Activated CD8-positive, alpha-beta T cell treated with anti-CD3 and anti-CD28 coated beads for 36 hours (primary cell): ENCODE measurements around the gene INPP5D. TPM values are rescaled to one million over a fixed set of nuclear protein-coding genes. Genes with fewer than 3 reads are reported as not detected.
"Not testable (repeated sequence)": the region's sequence is repeated elsewhere in the genome, so short reads cannot be mapped to it uniquely, and the experiment has no call there.

Experiments used
- ATAC-seq: fragments of 200-7000 bp; cut with Tn5 transposase; one replicate; pipeline ENCODE4 v1.10.0; 2021; ENCODE audit warnings: mild to moderate bottlenecking, moderate library complexity
- CTCF ChIA-PET: fragments of 350-600 bp; sonication (Branson Sonifier 250); formaldehyde crosslinking; loops from one replicate; lab custom pipeline; 2021; ENCODE audit warnings: antibody characterized with exemption; lab: Charles Lee
- POLR2A ChIA-PET: fragments of 350-600 bp; sonication (Branson Sonifier 250); formaldehyde crosslinking; loops from one replicate; lab custom pipeline; 2021; ENCODE audit warnings: antibody characterized with exemption; lab: Charles Lee
- DNase-seq: peaks from one replicate; pipeline ENCODE4 v3.0.0-alpha.2; 2020
- H3K27ac Mint-ChIP-seq: one replicate; pipeline ENCODE4 v1.8.0; 2021; ENCODE audit warnings: mild to moderate bottlenecking, mixed read lengths
- H3K27me3 Mint-ChIP-seq: one replicate; pipeline ENCODE4 v1.8.0; 2021; ENCODE audit warnings: mixed read lengths
- H3K36me3 Mint-ChIP-seq: one replicate; pipeline ENCODE4 v1.8.0; 2021; ENCODE audit warnings: low read depth, mixed read lengths
- H3K4me1 Mint-ChIP-seq: one replicate; pipeline ENCODE4 v1.8.0; 2021; ENCODE audit warnings: low read depth, mixed read lengths
- H3K4me3 Mint-ChIP-seq: one replicate; pipeline ENCODE4 v1.8.0; 2021; ENCODE audit warnings: mild to moderate bottlenecking, moderate library complexity, mixed read lengths
- H3K9me3 Mint-ChIP-seq: one replicate; pipeline ENCODE4 v1.8.0; 2021; ENCODE audit warnings: mixed read lengths
- CTCF ChIP-seq: fragments of 200-600 bp; IDR thresholded peaks from one replicate; pipeline ENCODE4 v1.8.0; 2022; ENCODE audit warnings: antibody characterized with exemption, mild to moderate bottlenecking
- intact Hi-C: fragments of 100-400 bp; cut with micrococcal nuclease; formaldehyde crosslinking; loops from one replicate; pipeline ENCODE4 v1.10.0; 2022
- total RNA-seq, 2 experiments: library from RNA; stranded (reverse); gene quantifications; one replicate each; pipeline ENCODE4 v1.2.3, GENCODE V29; 2021

Gene INPP5D
- total RNA-seq, 2 experiments from 2014 or later: 38.6 to 40.2 TPM

DNA sequence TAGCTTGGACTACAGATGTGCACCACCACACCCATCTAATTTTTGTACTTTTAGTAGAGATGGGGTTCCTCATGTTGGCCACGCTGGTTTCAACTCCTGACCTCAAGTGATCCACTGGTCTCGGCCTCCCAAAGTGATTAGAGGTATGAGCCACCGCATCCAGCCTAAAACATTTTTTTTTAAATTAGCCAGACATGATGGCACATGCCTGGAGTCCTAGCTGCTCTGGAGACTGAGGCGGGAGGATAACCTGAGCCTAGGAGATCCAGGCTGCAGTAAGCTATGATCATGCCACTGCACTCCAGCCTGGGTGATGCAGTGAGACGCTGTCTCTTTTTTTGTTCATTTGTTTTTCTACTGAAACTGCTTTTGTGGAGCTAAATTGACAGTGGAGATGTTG, 126.7 kb downstream of the INPP5D start:
- intact Hi-C loops: no loop called here

GRCh38 chr2:233189025-233189424, 128.9 kb downstream of the INPP5D start:
- Mint-ChIP-seq H3K27me3 (no peaks in the 10 kb centered on the region), H3K4me1 (no peaks in the 10 kb centered on the region), H3K9me3 (no peaks in the 10 kb centered on the region), H3K36me3 (peaks cover 32% of the 10 kb centered on the region), H3K27ac (peak overlapping the region; percentile 3), H3K4me3 (no peak overlapping the region)
- no peak for TF ChIP-seq CTCF
- CTCF ChIA-PET: no interaction called here
- POLR2A ChIA-PET: no interaction called here
- ATAC-seq: no peak
- intact Hi-C loops: no loop called here
- DNase-seq: no peak

More for the DNA sequence above, 126.7 kb downstream of the INPP5D start:
- Mint-ChIP-seq H3K27me3 (no peaks in the 10 kb centered on the region), H3K4me3 (no peak overlapping the region), H3K9me3 (no peaks in the 10 kb centered on the region), H3K36me3 (peaks cover 32% of the 10 kb centered on the region), H3K4me1 (no peaks in the 10 kb centered on the region), H3K27ac (peak overlapping the region; percentile 68)
- DNase-seq: no peak
- no peak for TF ChIP-seq CTCF
- ChIA-PET CTCF (no interaction called here), POLR2A (no interaction called here)
- no peak for ATAC-seq

- intact Hi-C loops, DNase-seq, H3K27ac Mint-ChIP-seq, ATAC-seq, H3K4me3 Mint-ChIP-seq, H3K4me1 Mint-ChIP-seq, H3K27me3 Mint-ChIP-seq, H3K9me3 Mint-ChIP-seq, POLR2A ChIA-PET: not testable (repeated sequence)
- CTCF ChIA-PET: interaction anchor here (1.4 kb wide), 1 partner anchor 16 kb away, joined by 3 read pairs; no protein-coding TSS in a partner anchor
- H3K36me3 Mint-ChIP-seq: peaks cover 32% of the 10 kb centered on the region
These were observed 130.9 kb downstream of the INPP5D start for GRCh38 chr2:233191016-233191415.

- intact Hi-C loops: no loop called here
- Mint-ChIP-seq H3K27ac (no peak overlapping the region), H3K9me3 (no peaks in the 10 kb centered on the region), H3K27me3 (no peaks in the 10 kb centered on the region), H3K4me1 (no peaks in the 10 kb centered on the region), H3K36me3 (peaks cover 45% of the 10 kb centered on the region), H3K4me3 (no peak overlapping the region)
- no peak for DNase-seq
- no peak for TF ChIP-seq CTCF
- CTCF ChIA-PET: interaction anchor here (1.1 kb wide), 1 partner anchor 140 kb away, joined by 3 read pairs; no protein-coding TSS in a partner anchor
- ATAC-seq: no peak
- POLR2A ChIA-PET: no interaction called here
These were observed 133.6 kb downstream of the INPP5D start for GRCh38 chr2:233193738-233194137.

GRCh38 chr2:233195027-233195426, 134.9 kb downstream of the INPP5D start:
- Mint-ChIP-seq H3K4me3 (no peak overlapping the region), H3K9me3 (no peaks in the 10 kb centered on the region), H3K27ac (no peak overlapping the region), H3K27me3 (no peaks in the 10 kb centered on the region), H3K36me3 (peaks cover 38% of the 10 kb centered on the region), H3K4me1 (no peaks in the 10 kb centered on the region)
- intact Hi-C loops: no loop called here
- POLR2A ChIA-PET: interaction anchor here (0.5 kb wide), 1 partner anchor 260 kb away, joined by 3 read pairs; no protein-coding TSS in a partner anchor
- CTCF ChIA-PET: interaction anchor here (1.2 kb wide), 1 partner anchor 166 kb away, joined by 3 read pairs; no protein-coding TSS in a partner anchor
- TF ChIP-seq CTCF: no peak
- DNase-seq: no peak
- no peak for ATAC-seq
